Calu3 (cell line): ENCODE data around the gene VPS8. TPM values are rescaled to one million over a fixed set of nuclear protein-coding genes. Genes with fewer than 3 reads are reported as not detected.

ENCODE experiments used
- BruUV-seq: library from RNA; stranded (reverse); fragments of 400-500 nt; replicated peaks from 2 replicates; lab custom pipeline; 2021; lab: Mats Ljungman, UMichigan
- CTCF ChIA-PET: fragments of 300-600 bp; sonication (Branson Sonifier 250); formaldehyde crosslinking; loops from one replicate; lab custom pipeline; 2022; ENCODE audit warnings: antibody characterized with exemption; lab: Charles Lee
- DNase-seq: peaks from one replicate; pipeline ENCODE4 v3.0.0; 2022
- H3K27ac Mint-ChIP-seq: one replicate; pipeline ENCODE4 v1.8.0; 2022; ENCODE audit warnings: mixed read lengths; ENCODE audit not compliant: unreplicated experiment
- H3K27me3 Mint-ChIP-seq: one replicate; pipeline ENCODE4 v1.8.0; 2022; ENCODE audit warnings: mixed read lengths; ENCODE audit not compliant: unreplicated experiment
- H3K36me3 Mint-ChIP-seq: one replicate; pipeline ENCODE4 v1.8.0; 2022; ENCODE audit warnings: mild to moderate bottlenecking, moderate library complexity, mixed read lengths; ENCODE audit not compliant: insufficient read depth, unreplicated experiment
- H3K4me1 Mint-ChIP-seq: one replicate; pipeline ENCODE4 v1.8.0; 2022; ENCODE audit warnings: mild to moderate bottlenecking, low read depth, mixed read lengths; ENCODE audit not compliant: unreplicated experiment
- H3K4me3 Mint-ChIP-seq: one replicate; pipeline ENCODE4 v1.8.0; 2022; ENCODE audit warnings: mild to moderate bottlenecking, low read depth, moderate library complexity, mixed read lengths; ENCODE audit not compliant: unreplicated experiment
- H3K9me3 Mint-ChIP-seq: one replicate; pipeline ENCODE4 v1.8.0; 2022; ENCODE audit warnings: low read depth, mixed read lengths; ENCODE audit not compliant: unreplicated experiment
- CTCF ChIP-seq: fragments of 200-600 bp; IDR thresholded peaks from one replicate; pipeline ENCODE4 v1.8.0; 2022; ENCODE audit warnings: antibody characterized with exemption; ENCODE audit not compliant: unreplicated experiment
- intact Hi-C: fragments of 100-400 bp; cut with micrococcal nuclease; formaldehyde crosslinking; loops from one replicate; pipeline ENCODE4 v1.10.0; 2022; ENCODE audit not compliant: unreplicated experiment
- total RNA-seq: library from RNA; stranded (reverse); gene quantifications from 2 replicates; pipeline ENCODE4 v1.2.3, GENCODE V29; 2022

Gene VPS8
- total RNA-seq, 1 experiment from 2014 or later, result 62.5 TPM

DNA sequence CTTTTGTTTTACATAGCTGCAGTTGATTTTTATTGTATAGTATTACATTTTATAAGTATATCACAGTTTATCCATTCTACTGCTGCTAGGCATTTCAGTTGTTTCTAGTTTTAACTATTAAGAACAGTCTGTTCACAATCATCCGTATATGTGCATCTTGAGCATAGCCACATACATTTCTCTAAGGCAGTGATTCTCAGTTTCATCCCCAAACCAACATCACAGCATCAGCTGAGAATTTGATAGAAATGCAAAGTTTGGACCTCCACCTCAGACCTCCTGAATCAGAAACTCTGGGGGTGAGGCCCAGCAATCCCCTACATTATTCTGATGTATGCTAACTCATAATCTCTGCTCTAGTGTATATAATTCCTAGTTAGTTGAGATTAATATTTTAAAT, 120.8 kb downstream of the VPS8 start:
- Mint-ChIP-seq H3K36me3 (no peaks in the 10 kb centered on the region), H3K4me3 (no peak overlapping the region), H3K9me3 (no peaks in the 10 kb centered on the region), H3K4me1 (no peaks in the 10 kb centered on the region), H3K27me3 (no peaks in the 10 kb centered on the region), H3K27ac (no peak overlapping the region)
- DNase-seq, result no peak
- TF ChIP-seq CTCF, result no peak
- no TSS peak for BruUV-seq
- intact Hi-C loops, result no loop called here
- CTCF ChIA-PET, result no interaction called here

- Mint-ChIP-seq H3K9me3 (no peaks in the 10 kb centered on the region), H3K4me1 (no peaks in the 10 kb centered on the region), H3K27ac (no peak overlapping the region), H3K4me3 (no peak overlapping the region), H3K36me3 (peaks cover 5% of the 10 kb centered on the region), H3K27me3 (no peaks in the 10 kb centered on the region)
- CTCF ChIA-PET, result no interaction called here
- DNase-seq, result no peak
- intact Hi-C loops, result no loop called here
- no TSS peak for BruUV-seq
- no peak for TF ChIP-seq CTCF
These were observed 125.6 kb downstream of the VPS8 start for GRCh38 chr3:184937611-184938010.

GRCh38 chr3:184941408-184941807, 129.4 kb downstream of the VPS8 start:
- intact Hi-C loops, result no loop called here
- TF ChIP-seq CTCF, result no peak
- H3K4me1 Mint-ChIP-seq, result no peaks in the 10 kb centered on the region
- H3K9me3 Mint-ChIP-seq, result no peaks in the 10 kb centered on the region
- BruUV-seq, result no TSS peak
- H3K27me3 Mint-ChIP-seq, result no peaks in the 10 kb centered on the region
- CTCF ChIA-PET, result interaction anchor here (0.7 kb wide), 4 partner anchors 392 to 1391 kb away, joined by 3 to 8 read pairs (median 3); no protein-coding TSS in a partner anchor
- no peak for DNase-seq
- H3K4me3 Mint-ChIP-seq, result no peak overlapping the region
- H3K36me3 Mint-ChIP-seq, result peaks cover 5% of the 10 kb centered on the region
- H3K27ac Mint-ChIP-seq, result no peak overlapping the region

GRCh38 chr3:184942735-184943134, 130.8 kb downstream of the VPS8 start:
- Mint-ChIP-seq H3K9me3 (no peaks in the 10 kb centered on the region), H3K27ac (no peak overlapping the region), H3K27me3 (no peaks in the 10 kb centered on the region), H3K4me3 (no peak overlapping the region), H3K4me1 (no peaks in the 10 kb centered on the region), H3K36me3 (peaks cover 5% of the 10 kb centered on the region)
- intact Hi-C loops, result no loop called here
- CTCF ChIA-PET, result interaction anchor here (0.9 to 1.0 kb wide), 2 partner anchors 10 to 42 kb away, joined by 3 read pairs; no protein-coding TSS in a partner anchor
- no peak for DNase-seq
- no peak for TF ChIP-seq CTCF
- no TSS peak for BruUV-seq
